Ectodermal cell (in vitro differentiated cells): Measurements from ENCODE around the gene TOX2.

ENCODE experiments used
- H3K27ac ChIP-seq: 2 replicates; pipeline ENCODE4 v1.7.0; 2013; ENCODE audit warnings: mild to moderate bottlenecking, low read depth, low read length; ENCODE audit not compliant: insufficient read depth, poor library complexity, severe bottlenecking
- H3K27me3 ChIP-seq: 2 replicates; pipeline ENCODE4 v1.7.0; 2013; ENCODE audit warnings: mild to moderate bottlenecking, low read length; ENCODE audit not compliant: insufficient read depth, control insufficient read depth, poor library complexity, severe bottlenecking
- H3K36me3 ChIP-seq: one replicate; pipeline ENCODE4 v1.7.0; 2013; ENCODE audit warnings: low read length; ENCODE audit not compliant: control insufficient read depth, insufficient read depth
- H3K4me1 ChIP-seq: one replicate; pipeline ENCODE4 v1.7.0; 2013; ENCODE audit warnings: low read length; ENCODE audit not compliant: control insufficient read depth, insufficient read depth
- H3K4me3 ChIP-seq: 2 replicates; pipeline ENCODE4 v1.7.0; 2013; ENCODE audit warnings: low read depth, low read length, control low read depth; ENCODE audit not compliant: insufficient read depth
- H3K9me3 ChIP-seq: 2 replicates; pipeline ENCODE4 v1.7.0; 2013; ENCODE audit warnings: mild to moderate bottlenecking, low read length, moderate library complexity; ENCODE audit not compliant: control insufficient read depth
- WGBS, 2 experiments: methylation state at CpG; one replicate each; pipeline ENCODE4 v1.1.7; 2013; ENCODE audit warnings: missing lambda C conversion rate in 2 of 2; 5-methylcytosine and 5-hydroxymethylcytosine counted together

TOX2 gene

DNA sequence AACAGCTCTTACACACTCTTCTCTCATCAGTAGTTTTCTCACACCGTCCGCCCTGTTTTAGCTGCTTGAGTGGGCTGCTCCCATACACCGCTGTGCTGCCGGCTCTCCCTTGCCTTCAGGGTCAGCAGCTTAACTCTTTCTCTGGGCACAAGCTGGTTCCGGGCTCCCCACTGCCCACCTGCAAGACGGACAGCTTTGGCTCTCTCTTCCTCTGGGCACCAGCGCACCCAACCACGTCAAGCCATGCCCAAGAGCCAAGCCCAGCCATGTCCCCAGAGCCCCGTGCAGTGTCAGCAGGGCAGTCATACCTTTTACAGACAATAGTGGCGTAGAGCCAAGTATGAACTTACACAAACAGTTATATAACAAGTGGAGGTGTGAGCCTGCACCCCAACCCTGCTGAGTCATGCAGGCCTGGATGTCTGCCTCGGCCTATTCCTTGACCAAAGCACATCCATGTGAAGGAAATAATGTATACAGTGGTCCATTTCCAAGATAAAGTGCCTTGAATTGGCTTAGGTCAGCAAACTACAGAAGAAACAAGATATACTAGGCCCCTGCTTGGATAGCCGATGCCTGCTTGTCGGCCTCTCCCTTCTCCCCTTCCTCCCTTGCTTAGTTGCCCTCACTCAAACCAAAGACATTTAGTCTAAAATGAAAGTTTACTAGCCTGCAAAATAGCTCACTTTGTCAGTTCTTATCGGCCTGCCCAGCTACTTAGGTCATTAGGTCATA is 183.0 kb downstream of the TOX2 start:
- H3K27me3 ChIP-seq: no peaks in the 10 kb centered on the region
- WGBS, 2 experiments: 92 to 93% methylated on average over 14 of the region's 14 CpGs
- no peaks in the 10 kb centered on the region for H3K4me1 ChIP-seq
- no peak overlapping the region for H3K27ac ChIP-seq
- no peaks in the 10 kb centered on the region for H3K36me3 ChIP-seq
- H3K4me3 ChIP-seq: no peak overlapping the region
- no peaks in the 10 kb centered on the region for H3K9me3 ChIP-seq

DNA sequence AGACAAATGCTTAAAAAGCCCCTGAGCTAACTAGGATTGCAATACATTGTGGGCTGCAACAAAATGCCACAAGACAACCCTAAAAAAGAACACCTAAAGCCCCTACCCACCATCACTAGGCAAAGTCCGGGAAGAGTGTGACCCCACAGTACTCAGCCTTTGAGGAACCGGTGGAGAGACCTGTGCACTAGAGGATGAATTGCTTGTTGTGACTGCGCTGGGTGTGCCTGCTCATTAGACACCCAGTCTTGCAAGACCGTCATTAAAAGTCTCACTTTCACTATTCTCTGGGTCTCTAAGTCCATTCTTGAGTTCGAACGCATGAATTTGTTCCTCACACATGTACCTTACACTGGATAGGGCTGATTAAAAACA is 183.6 kb downstream of the TOX2 start:
- WGBS, 2 experiments: 94 to 95% methylated on average over 6 of the region's 6 CpGs
- no peaks in the 10 kb centered on the region for H3K27me3 ChIP-seq

DNA sequence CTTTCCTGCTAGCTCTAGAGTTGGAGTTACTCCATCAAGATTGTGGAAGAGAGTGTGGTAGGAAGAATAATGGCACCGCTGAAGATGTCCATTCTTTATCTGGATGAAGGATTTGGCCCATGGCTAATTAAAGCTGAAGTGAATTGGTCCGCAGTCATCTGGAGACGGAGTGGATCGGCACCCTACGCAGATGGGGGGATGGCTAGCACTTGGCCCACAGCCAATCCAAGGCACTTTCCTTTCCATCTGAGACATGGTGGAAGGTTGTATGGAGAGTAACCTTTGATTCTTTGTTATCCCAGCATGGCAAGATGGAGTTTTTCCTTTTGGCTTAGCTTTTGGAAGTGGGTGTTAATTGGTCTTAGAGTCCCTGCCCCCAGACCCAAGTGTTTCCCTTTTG is 184.0 kb downstream of the TOX2 start:
- H3K4me3 ChIP-seq: no peak overlapping the region
- H3K4me1 ChIP-seq: no peaks in the 10 kb centered on the region

More for the DNA sequence above, 183.6 kb downstream of the TOX2 start:
- H3K9me3 ChIP-seq: no peaks in the 10 kb centered on the region
- no peaks in the 10 kb centered on the region for H3K4me1 ChIP-seq
- no peak overlapping the region for H3K27ac ChIP-seq
- no peaks in the 10 kb centered on the region for H3K36me3 ChIP-seq
- no peak overlapping the region for H3K4me3 ChIP-seq

DNA sequence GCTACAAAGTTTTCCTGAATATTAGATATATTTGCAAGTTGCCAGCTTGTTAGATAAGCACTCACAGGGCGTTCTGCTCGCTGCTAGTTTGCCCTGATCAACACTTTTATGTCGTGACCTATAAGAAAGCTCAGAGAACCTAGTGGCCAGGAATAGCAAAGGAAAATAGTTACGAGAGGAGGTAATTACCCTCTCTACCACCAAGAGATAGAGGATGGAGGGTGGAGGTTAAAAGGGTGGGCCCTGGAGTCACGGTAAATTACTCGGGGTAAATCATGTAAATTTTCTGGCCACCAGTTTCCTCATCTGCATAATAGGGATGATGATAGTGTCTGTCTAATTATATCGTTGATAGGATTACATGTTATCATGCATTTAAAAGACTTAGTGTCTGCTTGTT is 185.2 kb downstream of the TOX2 start:
- Histone ChIP-seq H3K4me3 (no peak overlapping the region), H3K9me3 (no peaks in the 10 kb centered on the region), H3K27me3 (no peaks in the 10 kb centered on the region), H3K4me1 (no peaks in the 10 kb centered on the region), H3K27ac (no peak overlapping the region), H3K36me3 (no peaks in the 10 kb centered on the region)
- WGBS, 2 experiments: 91 to 96% methylated on average over 5 to 7 of the region's 7 CpGs

More for the DNA sequence above, 184.0 kb downstream of the TOX2 start:
- Histone ChIP-seq H3K27me3 (no peaks in the 10 kb centered on the region), H3K36me3 (no peaks in the 10 kb centered on the region), H3K27ac (no peak overlapping the region), H3K9me3 (no peaks in the 10 kb centered on the region)
- WGBS, 2 experiments: 97 to 98% methylated on average over 5 of the region's 5 CpGs

DNA sequence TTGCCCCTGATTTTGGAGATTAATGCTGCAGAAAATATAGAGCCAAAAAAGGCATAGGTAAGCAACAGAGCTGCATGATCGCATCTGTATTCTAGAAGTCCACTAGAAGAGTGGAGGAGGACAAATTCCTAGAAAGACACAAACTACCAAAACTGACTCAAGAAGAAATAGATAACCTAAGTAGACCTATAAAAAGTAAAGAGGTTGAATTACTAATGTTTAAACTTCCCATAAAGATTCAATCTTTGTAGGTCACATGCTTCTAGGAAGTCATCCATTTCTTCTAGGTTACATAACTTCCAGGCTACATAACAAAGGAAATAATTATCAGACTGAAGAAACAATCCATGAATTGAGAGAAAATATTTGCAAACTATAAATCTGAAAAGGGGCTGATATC is 187.9 kb downstream of the TOX2 start:
- H3K9me3 ChIP-seq: no peaks in the 10 kb centered on the region
- 88 to 100% methylated on average over 1 of the region's 1 CpG for WGBS, 2 experiments
- H3K36me3 ChIP-seq: no peaks in the 10 kb centered on the region
- no peaks in the 10 kb centered on the region for H3K27me3 ChIP-seq
- no peak overlapping the region for H3K4me3 ChIP-seq
- no peaks in the 10 kb centered on the region for H3K4me1 ChIP-seq
- H3K27ac ChIP-seq: no peak overlapping the region

DNA sequence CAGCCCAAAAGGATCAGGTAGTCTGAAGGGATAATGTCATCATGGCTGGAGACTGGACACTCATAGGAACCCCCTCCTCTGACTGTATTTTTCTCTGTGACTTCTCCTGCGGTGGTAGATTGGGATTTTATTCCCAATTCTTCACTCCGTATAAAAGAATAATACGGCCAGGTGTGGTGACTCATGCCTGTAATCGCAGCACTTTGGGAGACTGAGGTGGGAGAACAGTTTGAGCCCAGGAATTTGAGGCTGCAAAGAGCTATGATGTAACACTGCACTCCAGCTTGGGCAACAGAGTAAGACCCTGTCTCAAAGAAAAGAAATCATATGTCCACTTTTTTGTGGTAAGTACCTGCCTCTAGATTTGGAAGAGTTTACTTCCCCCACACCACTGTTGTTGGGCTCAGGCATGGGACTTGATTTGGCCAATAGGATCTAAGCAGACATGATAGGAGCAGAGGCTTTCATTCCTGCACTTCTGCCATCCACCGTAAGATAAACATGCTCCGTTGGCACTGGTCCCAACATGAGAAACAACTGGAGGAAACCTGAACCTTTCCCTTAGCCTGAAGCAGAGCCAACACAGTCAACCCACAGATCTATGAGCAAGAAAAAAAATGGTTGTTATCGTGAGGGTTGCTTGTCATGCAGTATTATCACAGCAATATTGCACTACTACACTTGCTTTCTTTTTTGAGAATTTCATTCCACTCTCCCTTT is 190.3 kb downstream of the TOX2 start:
- H3K27me3 ChIP-seq: no peaks in the 10 kb centered on the region
- H3K4me3 ChIP-seq: no peak overlapping the region
- H3K27ac ChIP-seq: no peak overlapping the region
- H3K9me3 ChIP-seq: no peaks in the 10 kb centered on the region
- no peaks in the 10 kb centered on the region for H3K36me3 ChIP-seq
- H3K4me1 ChIP-seq: no peaks in the 10 kb centered on the region
- WGBS, 2 experiments: 89% methylated on average over 6 to 7 of the region's 7 CpGs

DNA sequence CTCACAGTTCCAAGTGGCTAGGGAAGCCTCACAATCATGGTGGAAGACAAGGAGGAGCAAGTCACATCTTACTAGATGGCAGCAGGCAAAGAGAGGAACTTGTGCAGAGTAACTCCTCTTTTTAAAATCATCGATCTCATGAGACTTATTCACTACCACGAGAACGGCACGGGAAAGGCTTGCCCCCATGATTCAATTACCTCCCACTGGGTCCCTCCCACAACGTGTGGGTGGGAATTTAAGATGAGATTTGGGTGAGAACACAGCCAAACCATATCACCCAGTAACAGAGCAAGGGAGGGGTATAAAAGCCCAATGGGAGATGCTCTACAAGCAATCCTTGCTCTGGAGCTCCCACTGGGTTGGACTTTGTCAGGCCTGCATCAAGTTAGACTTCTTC is 192.0 kb downstream of the TOX2 start:
- 86 to 100% methylated on average over 4 to 5 of the region's 5 CpGs for WGBS, 2 experiments
- no peaks in the 10 kb centered on the region for H3K27me3 ChIP-seq
- H3K27ac ChIP-seq: no peak overlapping the region
- H3K4me3 ChIP-seq: no peak overlapping the region
- H3K9me3 ChIP-seq: no peaks in the 10 kb centered on the region
- H3K36me3 ChIP-seq: no peaks in the 10 kb centered on the region
- no peaks in the 10 kb centered on the region for H3K4me1 ChIP-seq

DNA sequence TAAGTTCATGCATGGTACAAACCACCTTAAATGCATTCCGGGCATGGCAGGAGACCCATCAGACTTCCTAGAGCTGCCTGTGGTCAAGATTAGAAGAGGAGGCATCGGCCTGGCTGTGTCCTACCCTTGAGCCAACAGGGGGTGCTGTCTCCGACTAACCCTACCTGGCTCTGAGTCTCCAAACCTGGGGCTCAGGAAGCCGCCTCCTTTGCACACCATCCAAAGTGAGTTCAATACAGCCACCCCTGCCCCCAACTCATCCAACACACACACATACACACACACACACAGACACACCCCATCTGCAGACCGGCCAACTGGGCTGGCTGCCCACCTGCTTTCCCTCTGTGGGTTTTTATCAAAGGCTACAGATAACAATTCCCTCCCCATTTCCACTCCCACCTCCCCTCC is 195.3 kb downstream of the TOX2 start:
- Histone ChIP-seq H3K27me3 (no peaks in the 10 kb centered on the region), H3K4me3 (no peak overlapping the region), H3K27ac (no peak overlapping the region), H3K4me1 (peaks cover 10% of the 10 kb centered on the region), H3K36me3 (no peaks in the 10 kb centered on the region), H3K9me3 (no peaks in the 10 kb centered on the region)
- 79 to 82% methylated on average over 5 of the region's 5 CpGs for WGBS, 2 experiments

DNA sequence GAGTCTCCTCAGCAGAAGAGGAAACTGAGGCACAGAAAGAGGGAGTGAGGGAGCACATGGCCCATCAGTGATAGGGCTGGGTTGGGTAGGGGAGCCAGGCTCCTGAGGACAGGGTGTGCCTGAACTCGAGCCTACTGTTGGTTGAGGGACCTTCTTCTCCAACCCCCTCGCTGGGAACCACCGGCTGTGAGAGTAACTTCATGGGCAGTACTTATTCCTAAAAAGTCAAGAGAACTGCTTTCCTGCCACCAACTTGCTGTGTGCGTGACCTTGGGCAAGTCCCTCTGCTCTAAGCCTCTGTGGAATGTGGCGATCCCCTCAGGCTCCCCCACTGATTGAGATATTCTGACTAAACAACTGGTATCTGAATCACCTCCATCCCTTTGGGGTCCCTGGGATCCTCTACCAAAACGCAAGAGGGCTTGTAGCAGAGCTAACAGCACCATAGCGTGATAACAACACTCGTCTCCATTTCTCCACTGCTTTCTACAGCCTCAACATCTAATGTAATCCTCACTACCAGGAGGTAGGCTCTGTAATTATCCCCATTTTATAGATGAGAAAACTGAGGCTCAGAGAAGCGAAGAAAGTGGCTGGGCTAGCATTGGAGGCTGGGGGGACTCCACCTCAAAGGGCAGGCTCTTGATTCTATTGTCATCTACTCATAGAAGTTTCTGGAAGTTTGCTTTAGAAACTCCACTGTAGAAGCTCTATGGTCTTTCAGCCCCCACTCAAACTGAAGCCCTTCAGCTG is 196.3 kb downstream of the TOX2 start:
- Histone ChIP-seq H3K4me1 (peaks cover 10% of the 10 kb centered on the region), H3K9me3 (no peaks in the 10 kb centered on the region), H3K4me3 (no peak overlapping the region), H3K27ac (no peak overlapping the region), H3K36me3 (no peaks in the 10 kb centered on the region), H3K27me3 (no peaks in the 10 kb centered on the region)
- 91 to 93% methylated on average over 9 of the region's 9 CpGs for WGBS, 2 experiments

DNA sequence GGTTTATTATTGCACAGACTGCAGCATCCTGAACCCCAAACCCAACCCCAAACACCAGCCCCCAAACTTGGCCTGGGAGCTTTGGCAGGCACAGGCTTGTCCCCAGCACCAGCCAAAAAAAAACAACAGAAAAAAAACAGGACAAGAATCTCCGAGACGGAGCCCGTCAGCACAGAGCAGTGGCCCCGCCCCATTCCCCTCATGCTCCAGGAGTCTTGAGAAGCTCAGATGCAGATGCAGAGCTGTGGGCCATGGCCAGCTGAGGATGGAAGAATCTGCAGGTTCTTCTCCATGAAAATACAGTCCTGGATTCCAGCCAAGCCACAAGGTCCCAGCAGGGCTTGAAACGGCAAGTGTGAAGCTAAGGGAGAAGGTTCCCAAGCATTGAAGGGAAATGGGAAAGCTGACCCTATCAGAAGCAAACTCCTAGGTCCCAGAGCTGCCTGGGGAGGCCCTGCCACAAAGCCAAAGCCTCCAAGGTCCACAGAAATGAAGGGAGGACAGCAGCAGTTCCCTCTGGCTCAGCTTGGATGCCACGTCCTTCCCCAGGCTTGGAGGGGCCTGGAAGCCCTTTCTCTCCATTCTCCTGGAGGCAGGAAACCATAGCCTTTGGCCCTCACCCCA is 197.2 kb downstream of the TOX2 start:
- no peak overlapping the region for H3K4me3 ChIP-seq
- 80 to 87% methylated on average over 6 of the region's 6 CpGs for WGBS, 2 experiments
- no peaks in the 10 kb centered on the region for H3K9me3 ChIP-seq
- H3K27me3 ChIP-seq: no peaks in the 10 kb centered on the region
- no peak overlapping the region for H3K27ac ChIP-seq
- H3K4me1 ChIP-seq: peaks cover 10% of the 10 kb centered on the region
- no peaks in the 10 kb centered on the region for H3K36me3 ChIP-seq
